ENCODE results near the gene PPAT. TPM values are rescaled to one million over a fixed set of nuclear protein-coding genes. Genes with fewer than 3 reads are reported as not detected.

The PPAT gene
- total RNA-seq, 1 experiment from 2014 or later = 68.5 TPM

DNA sequence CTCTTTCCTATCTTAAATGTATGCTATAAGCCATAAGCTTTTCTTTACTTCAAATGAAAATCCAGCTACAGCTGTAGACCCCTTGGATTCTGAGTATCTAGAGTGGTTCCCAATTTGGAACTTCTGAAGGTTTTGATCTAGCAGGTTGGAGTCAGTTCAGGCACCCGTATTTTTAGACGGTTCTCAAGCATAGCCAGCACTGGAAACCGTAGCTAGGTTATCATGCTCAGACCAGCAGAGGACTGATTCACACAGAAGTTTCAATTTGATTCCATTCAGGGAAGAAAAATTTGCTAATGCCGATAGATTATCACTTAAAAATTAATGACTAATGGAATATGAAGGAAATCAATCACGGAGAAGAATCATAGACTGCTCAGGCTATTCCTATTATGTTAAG is 11.2 kb downstream of the PPAT start:
- Histone ChIP-seq H3K4me3 (ENCODE audit: insufficient read depth, low read depth, low read length) (no peak overlapping the region), H3K27me3 (ENCODE audit: control insufficient read depth, insufficient read depth, low read length) (no peaks in the 10 kb centered on the region), H3K36me3 (replicated peaks; ENCODE audit: control insufficient read depth, insufficient read depth, low read length) (no peaks in the 10 kb centered on the region; the same call in 1 of the 2 replicates)
- no peak for DNase-seq

DNA sequence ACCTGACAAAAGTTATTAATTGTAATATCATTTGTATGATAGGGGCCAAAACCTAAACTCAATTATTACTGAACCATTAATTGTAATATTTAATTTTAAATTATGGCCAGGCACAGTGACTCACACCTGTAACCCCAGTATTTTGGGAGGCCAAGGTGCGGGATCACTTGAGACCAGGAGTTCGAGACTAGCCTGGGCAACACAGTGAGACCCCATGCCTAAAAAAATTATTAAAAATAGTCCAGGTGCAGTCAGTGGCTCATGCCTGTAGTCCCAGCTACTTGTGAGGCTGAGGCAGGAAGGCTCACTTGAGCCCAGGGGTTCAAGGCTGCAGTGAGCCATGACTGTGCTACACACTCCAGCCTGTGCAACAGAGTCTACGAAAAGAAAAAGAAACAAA is 18.0 kb downstream of the PPAT start:
- no peak overlapping the region for H3K4me3 ChIP-seq (ENCODE audit: insufficient read depth, low read depth, low read length)
- no peak for DNase-seq
- H3K36me3 ChIP-seq (replicated peaks; ENCODE audit: control insufficient read depth, insufficient read depth, low read length) = no peaks in the 10 kb centered on the region; the same call in 1 of the 2 replicates
- H3K27me3 ChIP-seq (ENCODE audit: control insufficient read depth, insufficient read depth, low read length) = no peaks in the 10 kb centered on the region

DNA sequence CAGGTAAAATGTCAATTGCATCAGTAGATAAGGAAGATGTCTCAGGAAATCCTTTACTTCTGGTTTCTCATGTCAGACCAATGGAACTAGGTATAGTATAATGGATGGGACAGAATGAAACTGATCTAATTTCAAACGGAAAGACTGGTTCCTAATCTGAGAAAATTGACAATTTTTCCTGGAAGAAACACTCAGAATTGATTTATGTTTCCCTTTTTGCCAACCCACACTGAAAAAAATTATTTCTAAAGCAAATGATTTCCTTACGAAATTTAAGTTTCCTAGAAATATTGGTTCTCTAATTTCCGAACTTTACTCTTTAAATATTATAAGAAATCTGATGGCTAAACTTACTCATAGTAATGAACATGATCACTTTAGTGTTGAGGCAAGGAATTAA is 19.1 kb downstream of the PPAT start:
- Histone ChIP-seq H3K27me3 (ENCODE audit: control insufficient read depth, insufficient read depth, low read length) (no peaks in the 10 kb centered on the region), H3K36me3 (replicated peaks; ENCODE audit: control insufficient read depth, insufficient read depth, low read length) (no peaks in the 10 kb centered on the region; the same call in 1 of the 2 replicates), H3K4me3 (ENCODE audit: insufficient read depth, low read depth, low read length) (no peak overlapping the region)
- DNase-seq = no peak

DNA sequence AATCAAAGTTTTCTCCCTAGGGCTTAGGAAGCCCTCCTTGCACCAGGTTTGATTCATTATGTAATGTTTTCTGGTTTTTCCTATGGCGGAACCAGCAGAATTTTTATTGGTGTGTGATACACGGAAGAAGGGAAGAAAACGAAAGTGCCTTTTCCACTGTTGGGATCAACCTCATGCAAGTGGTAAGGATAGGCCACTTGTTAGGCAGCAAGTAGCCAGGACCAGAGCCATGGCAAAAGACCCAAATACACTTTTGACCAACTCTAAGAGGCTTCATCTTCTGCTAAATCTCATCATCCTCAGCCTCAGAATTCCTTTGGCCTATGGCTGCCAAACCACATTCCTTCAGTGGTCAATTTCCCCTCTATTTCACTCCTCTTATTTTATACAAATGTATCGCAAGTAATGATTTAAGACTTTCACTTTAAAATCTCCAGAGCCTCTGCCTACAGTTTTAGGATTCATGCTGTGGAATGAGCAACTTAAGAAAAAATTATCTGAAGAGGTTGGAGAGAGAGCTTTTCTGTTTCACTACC is 21.2 kb downstream of the PPAT start:
- H3K4me3 ChIP-seq (ENCODE audit: insufficient read depth, low read depth, low read length) = no peak overlapping the region
- no peaks in the 10 kb centered on the region for H3K27me3 ChIP-seq (ENCODE audit: control insufficient read depth, insufficient read depth, low read length)
- DNase-seq = no peak
- H3K36me3 ChIP-seq (replicated peaks; ENCODE audit: control insufficient read depth, insufficient read depth, low read length) = no peaks in the 10 kb centered on the region

DNA sequence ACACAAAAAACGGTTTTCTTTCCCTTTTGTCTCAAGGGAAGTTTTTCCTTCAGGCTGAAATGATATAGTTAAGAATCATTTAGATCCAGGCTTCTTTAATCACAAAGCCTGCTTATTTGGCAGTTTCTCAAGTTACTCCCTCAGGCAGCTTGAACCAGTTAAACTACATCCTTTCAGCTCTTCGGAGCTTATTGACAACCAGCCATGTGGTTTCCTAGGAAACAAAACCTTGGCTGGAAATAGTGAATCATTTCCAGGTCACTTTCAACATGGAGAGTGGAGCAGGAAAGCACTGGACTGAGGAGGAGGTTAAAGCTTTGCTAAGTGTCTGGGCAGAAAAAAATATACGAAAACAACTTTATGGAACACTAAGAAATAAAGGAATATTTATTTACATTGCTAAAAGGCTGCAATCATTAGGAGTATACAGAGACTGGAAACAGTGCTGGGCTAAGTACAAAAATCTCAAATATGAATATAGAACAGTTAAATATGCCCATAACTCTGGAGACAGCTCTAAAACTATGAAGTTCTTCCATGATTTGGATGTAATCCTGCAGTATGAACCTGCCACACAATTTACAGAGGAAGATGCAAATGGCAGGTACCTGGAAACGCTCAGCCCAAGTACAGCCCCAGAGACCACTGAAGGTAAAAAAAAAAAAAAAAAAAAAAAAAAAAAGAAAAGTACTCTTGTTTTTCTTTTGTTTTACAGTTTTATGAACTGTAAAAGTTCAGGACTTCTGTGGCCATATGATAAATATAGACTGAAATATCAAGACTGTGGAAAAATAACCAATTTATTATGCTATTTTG is 25.0 kb downstream of the PPAT start:
- Histone ChIP-seq H3K36me3 (replicated peaks; ENCODE audit: control insufficient read depth, insufficient read depth, low read length) (peaks cover 7% of the 10 kb centered on the region), H3K4me3 (ENCODE audit: insufficient read depth, low read depth, low read length) (no peak overlapping the region), H3K27me3 (ENCODE audit: control insufficient read depth, insufficient read depth, low read length) (no peaks in the 10 kb centered on the region)
- peak; percentile 58 for DNase-seq

DNA sequence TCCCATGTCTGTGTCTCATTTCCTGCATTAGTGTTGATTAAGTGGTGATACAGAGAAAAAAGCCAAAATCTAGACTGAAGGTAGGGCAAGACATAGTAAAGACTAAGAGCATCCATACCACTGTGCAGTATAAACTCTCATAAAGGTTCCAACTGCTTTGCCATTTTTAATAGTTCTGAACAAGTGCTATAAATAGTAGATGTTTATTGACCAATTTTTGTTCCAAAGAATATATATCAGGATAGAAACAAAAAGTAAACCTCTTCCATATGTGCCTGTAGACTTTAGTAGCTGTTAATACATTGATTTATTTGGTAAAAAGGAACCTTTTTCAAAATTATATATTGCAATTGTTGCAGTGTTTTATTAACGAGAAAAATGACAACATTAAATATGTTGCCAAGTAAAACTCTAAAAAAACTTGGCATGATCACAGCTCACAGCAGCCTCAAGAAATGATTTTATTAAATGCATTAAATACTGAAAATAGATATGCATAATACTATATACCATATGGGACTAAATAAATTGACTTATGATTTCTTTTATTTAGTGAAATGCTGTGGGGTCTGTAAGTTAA is 25.8 kb downstream of the PPAT start:
- DNase-seq = no peak
- Histone ChIP-seq H3K36me3 (replicated peaks; ENCODE audit: control insufficient read depth, insufficient read depth, low read length) (peaks cover 11% of the 10 kb centered on the region), H3K27me3 (ENCODE audit: control insufficient read depth, insufficient read depth, low read length) (no peaks in the 10 kb centered on the region), H3K4me3 (ENCODE audit: insufficient read depth, low read depth, low read length) (no peak overlapping the region)

DNA sequence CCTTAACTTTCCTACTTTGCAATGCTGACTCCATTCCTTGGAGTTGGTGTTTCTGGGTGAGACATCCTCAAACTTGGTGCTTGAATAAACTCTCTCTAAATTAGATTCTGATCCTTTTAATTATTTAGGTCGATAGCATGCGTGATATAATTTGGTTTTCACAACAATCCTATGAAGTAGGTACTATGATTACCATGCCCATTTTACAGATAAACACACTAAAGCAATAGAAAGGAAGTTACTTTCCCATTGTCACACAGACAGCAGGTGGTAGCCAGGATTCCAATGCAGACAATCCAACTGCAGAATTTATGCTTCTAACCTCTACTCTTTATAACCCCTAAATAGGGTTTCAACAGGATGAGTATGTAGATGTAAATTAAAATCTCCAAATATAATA is 26.4 kb downstream of the PPAT start:
- peaks cover 11% of the 10 kb centered on the region for H3K36me3 ChIP-seq (replicated peaks; ENCODE audit: control insufficient read depth, insufficient read depth, low read length)
- no peak overlapping the region for H3K4me3 ChIP-seq (ENCODE audit: insufficient read depth, low read depth, low read length)
- H3K27me3 ChIP-seq (ENCODE audit: control insufficient read depth, insufficient read depth, low read length) = no peaks in the 10 kb centered on the region
- no peak for DNase-seq

DNA sequence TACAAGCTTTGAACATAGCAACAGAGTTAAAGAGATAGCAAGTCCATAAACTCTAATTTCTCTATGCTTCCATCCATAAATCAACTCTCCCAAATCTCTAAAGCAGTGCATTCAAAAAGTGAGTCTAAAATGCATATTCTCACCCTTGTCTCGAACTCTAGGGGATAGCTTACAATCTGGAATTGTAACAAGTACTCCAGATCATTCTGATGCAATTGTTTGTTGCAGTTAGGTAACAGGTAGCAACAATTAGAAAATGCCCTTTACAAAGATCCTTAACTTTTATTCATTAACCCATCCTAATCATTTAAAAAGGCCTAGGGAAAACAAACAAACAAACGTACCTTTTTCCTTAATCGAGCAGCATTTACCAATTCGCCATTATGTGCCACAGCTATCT is 29.3 kb downstream of the PPAT start:
- Histone ChIP-seq H3K36me3 (replicated peaks; ENCODE audit: control insufficient read depth, insufficient read depth, low read length) (peaks cover 14% of the 10 kb centered on the region), H3K4me3 (ENCODE audit: insufficient read depth, low read depth, low read length) (no peak overlapping the region), H3K27me3 (ENCODE audit: control insufficient read depth, insufficient read depth, low read length) (no peaks in the 10 kb centered on the region)
- DNase-seq = no peak

DNA sequence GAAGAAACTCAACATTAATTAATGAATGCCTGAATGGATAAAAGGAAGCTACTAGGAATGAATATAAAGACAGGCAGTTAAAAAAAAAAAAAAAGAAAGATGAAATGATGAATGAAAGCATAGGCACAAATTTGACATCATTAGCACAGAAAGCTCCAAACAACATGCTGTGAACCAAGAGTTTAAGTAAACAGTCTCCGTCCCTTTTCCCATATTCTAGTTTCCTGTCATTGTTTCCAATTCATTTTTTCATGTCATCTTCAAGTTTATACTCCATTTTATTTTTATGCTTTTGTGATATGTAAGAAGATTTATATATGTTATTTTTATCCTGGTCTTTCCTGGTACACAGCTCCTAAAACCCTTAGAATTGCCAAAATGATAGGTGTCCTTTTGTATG is 30.4 kb downstream of the PPAT start:
- DNase-seq = no peak
- peaks cover 14% of the 10 kb centered on the region for H3K36me3 ChIP-seq (replicated peaks; ENCODE audit: control insufficient read depth, insufficient read depth, low read length)
- H3K27me3 ChIP-seq (ENCODE audit: control insufficient read depth, insufficient read depth, low read length) = no peaks in the 10 kb centered on the region
- no peak overlapping the region for H3K4me3 ChIP-seq (ENCODE audit: insufficient read depth, low read depth, low read length)

DNA sequence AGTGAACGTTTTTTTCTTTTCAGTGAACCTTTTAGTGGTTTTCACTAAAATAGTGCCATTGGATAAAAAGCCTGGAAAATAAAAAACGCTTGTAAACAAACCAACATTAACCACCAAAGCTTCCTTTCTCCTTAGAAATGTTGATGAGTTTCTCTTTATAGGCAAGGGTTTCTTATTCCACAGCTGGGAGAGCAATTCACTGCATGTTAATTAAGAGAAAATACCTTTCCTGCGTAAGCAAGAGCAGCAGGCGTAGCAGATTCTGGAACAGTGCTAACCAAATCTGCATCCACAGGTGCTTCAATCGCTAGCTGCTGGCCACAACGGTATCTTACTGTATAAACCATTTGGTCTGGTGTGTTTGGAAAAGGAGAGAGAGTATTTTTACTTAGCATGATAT is 34.9 kb downstream of the PPAT start:
- peaks cover 10% of the 10 kb centered on the region for H3K36me3 ChIP-seq (replicated peaks; ENCODE audit: control insufficient read depth, insufficient read depth, low read length)
- H3K4me3 ChIP-seq (ENCODE audit: insufficient read depth, low read depth, low read length) = no peak overlapping the region
- DNase-seq = no peak
- no peaks in the 10 kb centered on the region for H3K27me3 ChIP-seq (ENCODE audit: control insufficient read depth, insufficient read depth, low read length)

DNA sequence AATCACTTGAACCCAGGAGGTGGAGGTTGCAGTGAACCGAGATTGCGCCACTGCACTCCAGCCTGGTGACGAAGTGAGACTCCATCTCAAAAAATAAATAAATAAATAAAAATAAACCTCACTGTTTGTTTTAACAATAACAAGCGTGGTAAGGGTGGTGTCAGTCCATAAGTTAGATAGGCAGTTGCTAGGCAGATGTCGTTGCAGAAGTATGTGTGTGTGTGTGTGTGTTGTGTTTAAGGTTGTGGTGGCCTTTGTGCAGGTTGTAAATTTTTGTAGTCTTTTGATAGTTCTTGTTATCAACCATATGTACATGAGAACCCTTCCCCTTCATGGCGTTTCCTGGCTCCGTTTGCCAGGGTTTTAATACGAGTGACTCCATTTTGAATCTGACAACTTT is 44.1 kb downstream of the PPAT start:
- Histone ChIP-seq H3K4me3 (ENCODE audit: insufficient read depth, low read depth, low read length) (no peak overlapping the region), H3K36me3 (replicated peaks; ENCODE audit: control insufficient read depth, insufficient read depth, low read length) (peaks cover 1% of the 10 kb centered on the region), H3K27me3 (ENCODE audit: control insufficient read depth, insufficient read depth, low read length) (no peaks in the 10 kb centered on the region)
- DNase-seq = no peak

DNA sequence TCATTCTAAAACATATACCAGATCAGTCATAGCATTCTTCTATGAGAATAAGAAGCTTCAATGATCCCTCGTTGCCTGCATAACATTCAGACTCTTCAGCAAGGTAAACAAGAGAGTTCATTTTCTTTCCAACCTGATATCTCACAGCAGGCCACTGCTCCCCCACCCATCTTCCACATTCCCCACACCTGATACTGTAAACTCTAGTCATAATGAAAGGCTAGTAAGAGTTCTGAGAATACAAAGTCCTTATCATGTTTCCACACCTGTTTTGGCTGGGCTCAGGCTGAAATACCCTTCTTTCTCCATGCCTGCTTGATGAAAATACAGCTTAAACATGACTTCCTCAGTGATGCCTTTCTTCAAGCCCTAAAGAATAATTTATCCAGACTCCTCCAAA is 45.9 kb downstream of the PPAT start:
- Histone ChIP-seq H3K27me3 (ENCODE audit: control insufficient read depth, insufficient read depth, low read length) (no peaks in the 10 kb centered on the region), H3K36me3 (replicated peaks; ENCODE audit: control insufficient read depth, insufficient read depth, low read length) (no peaks in the 10 kb centered on the region), H3K4me3 (ENCODE audit: insufficient read depth, low read depth, low read length) (no peak overlapping the region)
- DNase-seq = no peak

DNA sequence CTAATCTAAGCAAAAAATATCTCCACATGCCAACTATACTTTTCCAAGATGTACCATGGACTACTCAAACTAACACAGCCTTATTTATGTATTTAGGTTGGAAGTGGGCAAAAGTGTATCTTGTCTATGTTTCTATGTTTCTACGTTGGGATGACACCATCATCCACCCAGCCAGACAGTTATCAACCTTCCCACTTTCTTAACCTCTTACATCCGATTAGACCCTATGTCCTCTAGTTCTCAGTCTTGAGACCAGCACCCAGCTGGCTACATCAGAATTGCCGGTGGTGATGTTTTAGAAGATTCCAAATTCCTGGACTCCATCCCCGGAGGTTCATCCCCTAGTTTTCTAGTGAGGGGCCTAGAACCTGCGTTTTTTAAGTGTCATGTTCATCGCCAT is 47.1 kb downstream of the PPAT start:
- no peaks in the 10 kb centered on the region for H3K36me3 ChIP-seq (replicated peaks; ENCODE audit: control insufficient read depth, insufficient read depth, low read length)
- no peak for DNase-seq
- H3K27me3 ChIP-seq (ENCODE audit: control insufficient read depth, insufficient read depth, low read length) = no peaks in the 10 kb centered on the region
- peak overlapping the region; percentile 78 for H3K4me3 ChIP-seq (ENCODE audit: insufficient read depth, low read depth, low read length)

DNA sequence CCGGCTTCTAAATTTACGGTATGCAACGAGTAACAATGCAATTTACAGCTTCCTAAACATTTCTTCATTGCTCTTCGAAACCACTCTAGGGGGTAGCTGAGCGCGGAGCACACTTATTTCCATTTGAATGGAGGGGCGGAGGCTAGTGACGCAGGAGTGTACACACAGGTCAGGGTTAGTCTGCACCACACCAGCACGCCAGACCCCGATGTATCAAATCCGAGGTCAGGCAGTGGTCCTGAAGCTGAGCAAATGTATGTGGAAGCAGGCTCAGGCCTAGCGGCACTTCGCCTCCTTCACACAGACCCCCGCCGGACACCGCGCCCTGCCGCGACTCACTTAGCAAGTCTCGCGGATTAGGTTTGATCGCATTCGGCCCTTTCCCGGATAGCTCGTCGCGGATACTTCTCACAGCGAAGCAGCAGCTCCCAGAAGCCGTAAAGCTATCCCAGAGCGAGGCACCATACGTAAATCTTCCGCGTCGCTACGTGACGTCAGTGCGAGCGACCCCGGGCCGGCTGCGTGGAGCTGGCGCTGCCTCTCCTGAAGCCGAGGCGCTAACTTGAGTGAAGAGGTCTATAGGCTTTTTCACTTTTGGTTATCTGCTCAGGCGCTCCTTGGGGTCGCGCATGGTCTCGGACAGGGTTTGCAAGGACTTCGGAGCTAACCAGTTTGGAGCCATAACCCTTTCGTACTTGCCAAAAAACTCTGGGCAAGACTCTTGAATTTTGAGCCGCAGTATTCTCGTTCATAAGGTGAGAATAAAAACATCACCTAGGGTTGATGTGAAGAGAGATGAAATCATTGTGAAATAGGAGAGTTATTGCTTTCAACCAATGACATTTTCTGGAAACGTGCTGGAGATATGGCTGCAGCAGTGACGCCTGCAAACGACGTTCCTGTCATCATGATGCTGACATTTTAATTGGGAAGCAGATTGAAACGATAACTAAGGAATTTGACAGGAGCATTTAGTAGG is 48.1 kb downstream of the PPAT start, which contains the start of gene AASDH:
AASDH (minus strand) TSS at position 469 of the 979 bp plus-strand sequence. CDS start 3,192 bp downstream, outside the sequence.
- H3K36me3 ChIP-seq (replicated peaks; ENCODE audit: control insufficient read depth, insufficient read depth, low read length) = no peaks in the 10 kb centered on the region
- DNase-seq = peak; percentile 89
- peak within 1 kb of the TSS; percentile 78 for H3K4me3 ChIP-seq (ENCODE audit: insufficient read depth, low read depth, low read length)
- no peaks in the 10 kb centered on the region for H3K27me3 ChIP-seq (ENCODE audit: control insufficient read depth, insufficient read depth, low read length)

All from H7 (cell line).